OCI-LY3 (cell line): ENCODE results near the gene MT1HL1.

Experiments
- CTCF ChIP-seq: fragments of 200-600, 300-600 bp; sonication (generic); IDR thresholded peaks from 2 replicates; pipeline ENCODE4 v1.5.1; 2014; ENCODE audit warnings: antibody characterized with exemption, low read length, low read depth
- EZH2phosphoT487 ChIP-seq: fragments of 200-600 bp; shearing (Covaris generic); IDR thresholded peaks from 2 replicates; pipeline ENCODE4 v1.6.1; 2018; ENCODE audit warnings: antibody characterized with exemption, mixed run types, low read depth

GRCh38 chr1:237040823-237041222, 36.6 kb upstream of the MT1HL1 start:
- TF ChIP-seq CTCF (no peak), EZH2phosphoT487 (no peak)
